SK-N-MC (cell line): ENCODE data around the gene BRCA2.

Experiments
- DNase-seq: peaks from one replicate; pipeline ENCODE4 v3.0.0-alpha.2; 2011; ENCODE audit warnings: low read depth, low spot score
- H3K27ac ChIP-seq: fragments of 200-600 bp; sonication (generic); 2 replicates; pipeline ENCODE4 v1.5.1; 2016; ENCODE audit warnings: mixed run types
- H3K36me3 ChIP-seq: fragments of 200-600 bp; sonication (generic); 2 replicates; pipeline ENCODE4 v1.6.1; 2017; ENCODE audit warnings: antibody characterized with exemption, low read length, mixed read lengths; ENCODE audit not compliant: insufficient read depth
- H3K4me3 ChIP-seq: fragments of 200-600 bp; sonication (generic); 2 replicates; pipeline ENCODE4 v1.5.1; 2016
- H3K9ac ChIP-seq: fragments of 200-600 bp; sonication (generic); 2 replicates; pipeline ENCODE4 v1.8.0; 2017; ENCODE audit warnings: mixed run types, mixed read lengths; ENCODE audit not compliant: insufficient read length
- H3K9me3 ChIP-seq: fragments of 200-600 bp; sonication (generic); 2 replicates; pipeline ENCODE4 v1.6.1; 2017; ENCODE audit warnings: low read depth, mild to moderate bottlenecking, antibody characterized with exemption, low read length, moderate library complexity, mixed read lengths
- EZH2 ChIP-seq: fragments of 200-600 bp; sonication (generic); IDR thresholded peaks from one replicate; pipeline ENCODE4 v1.6.1; 2017; ENCODE audit warnings: antibody characterized with exemption
- FOXP2 ChIP-seq: optimal IDR thresholded peaks from 2 replicates; pipeline ENCODE3; 2011; ENCODE audit warnings: mild to moderate bottlenecking, moderate library complexity; ENCODE audit not compliant: insufficient read depth; ENCODE audit errors: extremely low read length, control extremely low read depth
- POLR2AphosphoS5 ChIP-seq: IDR thresholded peaks from 2 replicates; pipeline ENCODE4 v1.6.1; 2012; ENCODE audit warnings: mild to moderate bottlenecking, low read depth, low read length, borderline replicate concordance

Gene BRCA2

DNA sequence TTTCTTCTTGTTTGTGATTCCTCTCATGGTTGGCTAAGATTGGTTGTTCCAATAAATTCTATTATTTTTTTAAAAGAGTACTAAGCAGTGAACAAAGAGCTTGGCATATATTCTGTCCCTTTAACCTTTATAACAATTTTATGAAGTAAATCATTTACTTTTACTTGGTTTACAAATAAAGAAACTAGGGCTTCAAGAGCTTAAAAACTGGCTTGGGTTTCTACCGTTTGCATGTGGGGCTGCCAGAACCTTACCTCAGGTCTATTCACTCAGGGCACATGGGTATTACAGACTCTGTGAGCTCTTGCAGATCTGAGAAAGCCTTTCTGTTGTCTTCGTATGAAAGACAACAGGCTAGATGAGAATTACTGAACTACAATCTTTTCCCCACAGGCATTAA, 99.3 kb downstream of the BRCA2 start:
- no peak overlapping the region for H3K9ac ChIP-seq
- no peaks in the 10 kb centered on the region for H3K9me3 ChIP-seq
- H3K36me3 ChIP-seq: no peaks in the 10 kb centered on the region
- H3K4me3 ChIP-seq: no peak overlapping the region
- no peak overlapping the region for H3K27ac ChIP-seq
- DNase-seq: no peak
- TF ChIP-seq EZH2: no peak
- TF ChIP-seq POLR2AphosphoS5: no peak
- no peak for TF ChIP-seq FOXP2

DNA sequence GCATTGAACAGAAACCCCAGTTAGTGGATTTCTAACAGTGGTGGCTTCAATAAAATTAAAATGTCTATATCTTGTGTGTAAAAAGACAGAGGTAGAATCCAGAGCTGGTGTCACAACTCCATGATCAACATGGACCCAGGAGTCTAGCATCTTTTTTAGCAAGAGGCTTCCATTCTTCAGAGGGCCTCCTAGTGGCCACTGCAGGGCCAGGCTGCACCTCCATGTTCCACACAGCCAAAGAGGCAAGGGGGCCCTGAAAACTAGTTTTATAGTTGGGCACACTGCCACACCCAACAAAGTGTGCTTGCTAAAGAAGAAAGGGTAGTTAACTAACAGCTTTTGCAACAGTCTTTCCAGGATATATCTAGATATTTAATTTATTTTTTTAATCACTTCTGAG, 99.7 kb downstream of the BRCA2 start:
- Histone ChIP-seq H3K9me3 (no peaks in the 10 kb centered on the region), H3K36me3 (no peaks in the 10 kb centered on the region), H3K27ac (no peak overlapping the region), H3K9ac (no peak overlapping the region), H3K4me3 (no peak overlapping the region)
- no peak for DNase-seq
- no peak for TF ChIP-seq EZH2
- no peak for TF ChIP-seq POLR2AphosphoS5
- no peak for TF ChIP-seq FOXP2

DNA sequence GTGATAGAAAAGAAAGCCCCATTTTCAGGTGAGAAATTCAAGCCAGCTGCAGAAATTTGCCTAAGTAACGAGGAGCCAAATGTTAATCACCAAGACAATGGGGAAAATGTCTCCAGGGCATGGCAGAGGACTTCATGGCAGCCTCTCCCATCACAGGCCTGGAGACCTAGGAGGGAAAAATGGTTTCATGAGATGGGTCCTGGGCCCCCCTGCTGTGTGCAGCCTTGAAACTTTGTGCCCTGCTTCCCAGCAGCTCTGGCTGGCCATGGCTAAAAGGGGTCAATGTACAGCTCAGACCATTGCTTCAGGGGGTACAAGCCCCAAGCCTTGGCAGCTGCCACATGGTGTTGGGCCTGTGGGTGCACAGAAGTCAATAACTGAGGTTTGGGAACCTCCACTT, 102.7 kb downstream of the BRCA2 start:
- no peaks in the 10 kb centered on the region for H3K36me3 ChIP-seq
- H3K27ac ChIP-seq: no peak overlapping the region
- no peak overlapping the region for H3K9ac ChIP-seq
- H3K4me3 ChIP-seq: no peak overlapping the region
- no peak for TF ChIP-seq EZH2
- TF ChIP-seq POLR2AphosphoS5: no peak
- TF ChIP-seq FOXP2: no peak
- no peaks in the 10 kb centered on the region for H3K9me3 ChIP-seq
- no peak for DNase-seq

DNA sequence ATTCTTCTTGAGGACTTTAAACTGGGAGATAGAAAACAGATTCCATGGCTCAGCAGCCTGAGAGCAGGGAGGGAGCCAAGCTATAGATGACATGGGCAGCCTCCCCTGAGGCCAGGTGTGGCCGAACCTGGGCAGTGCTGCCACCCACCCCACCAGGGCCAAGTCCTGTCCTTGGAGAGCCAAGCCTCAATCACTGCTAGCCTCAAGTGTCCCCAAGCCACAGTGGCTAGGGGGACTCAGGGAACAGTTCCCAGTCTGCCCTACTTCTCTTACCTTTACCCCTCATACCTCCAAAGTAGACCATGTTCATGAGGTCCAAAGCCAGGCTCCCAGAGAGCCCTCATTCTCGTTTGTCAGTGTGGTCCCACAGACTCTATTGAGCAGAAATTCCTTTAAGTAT, 104.6 kb downstream of the BRCA2 start:
- H3K9ac ChIP-seq: no peak overlapping the region
- no peaks in the 10 kb centered on the region for H3K9me3 ChIP-seq
- H3K27ac ChIP-seq: no peak overlapping the region
- H3K4me3 ChIP-seq: no peak overlapping the region
- DNase-seq: no peak
- no peaks in the 10 kb centered on the region for H3K36me3 ChIP-seq
- TF ChIP-seq POLR2AphosphoS5 (no peak), FOXP2 (no peak), EZH2 (no peak)

DNA sequence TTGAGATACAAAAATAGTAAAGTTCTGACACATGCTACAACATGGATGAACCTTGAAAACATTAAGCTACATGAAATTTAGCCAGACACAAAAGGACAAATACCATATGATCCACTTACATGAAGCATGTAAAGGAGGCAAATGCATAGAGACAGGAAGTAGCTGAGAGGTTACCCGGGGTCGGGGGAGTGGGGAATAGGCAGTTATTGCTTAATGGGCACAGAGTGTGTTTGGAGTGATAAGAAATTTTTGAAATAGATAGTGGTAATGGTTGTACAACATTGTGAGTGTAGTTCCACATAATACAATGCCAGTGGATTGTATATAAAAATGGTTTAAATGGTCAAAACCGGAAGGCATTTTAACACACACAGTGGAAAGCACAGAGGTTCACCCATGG, 108.3 kb downstream of the BRCA2 start:
- Histone ChIP-seq H3K9ac (no peak overlapping the region), H3K9me3 (no peaks in the 10 kb centered on the region), H3K36me3 (no peaks in the 10 kb centered on the region), H3K4me3 (no peak overlapping the region), H3K27ac (no peak overlapping the region)
- no peak for DNase-seq
- TF ChIP-seq EZH2 (no peak), POLR2AphosphoS5 (no peak), FOXP2 (no peak)

DNA sequence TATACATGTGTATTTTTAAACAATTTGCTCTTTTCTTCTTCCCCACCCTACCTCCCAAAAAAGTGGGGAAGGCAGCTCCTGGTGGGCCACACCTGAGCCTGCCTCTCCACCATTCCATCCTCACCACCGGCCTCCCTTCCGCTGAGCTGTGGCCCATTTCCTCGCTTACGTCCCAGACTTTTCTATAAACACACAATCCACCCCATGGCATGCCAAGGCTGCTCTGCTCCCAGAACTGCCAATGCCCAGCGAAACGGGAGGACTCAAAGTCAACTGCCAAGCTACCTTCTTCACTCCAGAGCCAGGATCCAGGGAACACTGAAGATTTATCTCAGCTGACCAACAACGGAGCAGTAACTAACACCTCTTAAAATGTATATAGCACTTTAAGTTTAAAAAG, 109.8 kb downstream of the BRCA2 start:
- no peak overlapping the region for H3K4me3 ChIP-seq
- no peak overlapping the region for H3K27ac ChIP-seq
- H3K9ac ChIP-seq: no peak overlapping the region
- TF ChIP-seq EZH2 (no peak), FOXP2 (no peak), POLR2AphosphoS5 (no peak)
- H3K9me3 ChIP-seq: no peaks in the 10 kb centered on the region
- no peak for DNase-seq
- peaks cover 4% of the 10 kb centered on the region; the same call in 1 of the 2 replicates for H3K36me3 ChIP-seq

DNA sequence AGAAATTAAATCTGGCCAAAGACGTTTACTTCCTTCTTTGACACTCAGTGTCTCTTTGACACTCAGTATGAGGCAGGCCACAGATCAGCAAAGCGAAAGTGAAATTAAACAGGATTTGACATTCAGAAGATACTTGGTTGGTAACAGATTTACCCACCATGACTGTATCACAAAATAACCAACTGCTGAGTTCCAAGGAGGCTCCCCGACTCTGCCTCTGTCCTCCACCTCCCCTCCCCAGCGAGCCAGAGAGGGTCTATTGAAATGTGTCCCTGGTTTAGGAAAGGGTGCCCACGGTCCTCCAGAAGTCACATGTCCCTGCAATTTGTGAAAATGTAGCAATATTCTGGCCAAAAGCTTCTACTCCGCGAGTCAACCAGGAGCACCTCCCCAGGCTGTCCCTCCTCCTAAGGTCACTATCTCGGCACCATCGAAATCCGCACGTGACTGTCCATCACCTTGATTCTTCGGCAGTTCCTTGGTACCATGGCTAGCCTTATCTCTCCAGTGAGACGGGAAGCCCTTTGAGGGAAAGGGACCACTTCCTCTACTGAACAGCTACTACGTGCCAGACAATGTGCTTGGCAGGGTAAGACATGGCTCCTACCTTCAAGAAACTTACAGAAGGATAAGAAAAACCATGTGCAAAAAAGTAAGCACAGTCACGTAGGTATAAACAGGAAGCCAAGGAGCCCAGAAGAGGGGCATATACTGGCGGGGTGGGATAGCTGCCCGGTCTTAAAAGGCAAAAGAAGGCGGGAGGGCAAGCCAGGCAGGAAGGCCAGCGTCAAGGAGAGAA, 111.1 kb downstream of the BRCA2 start:
- TF ChIP-seq POLR2AphosphoS5 (no peak), EZH2 (no peak), FOXP2 (no peak)
- Histone ChIP-seq H3K4me3 (no peak overlapping the region), H3K9me3 (no peaks in the 10 kb centered on the region), H3K9ac (no peak overlapping the region), H3K36me3 (peaks cover 4% of the 10 kb centered on the region; the same call in 1 of the 2 replicates), H3K27ac (no peak overlapping the region)
- no peak for DNase-seq

DNA sequence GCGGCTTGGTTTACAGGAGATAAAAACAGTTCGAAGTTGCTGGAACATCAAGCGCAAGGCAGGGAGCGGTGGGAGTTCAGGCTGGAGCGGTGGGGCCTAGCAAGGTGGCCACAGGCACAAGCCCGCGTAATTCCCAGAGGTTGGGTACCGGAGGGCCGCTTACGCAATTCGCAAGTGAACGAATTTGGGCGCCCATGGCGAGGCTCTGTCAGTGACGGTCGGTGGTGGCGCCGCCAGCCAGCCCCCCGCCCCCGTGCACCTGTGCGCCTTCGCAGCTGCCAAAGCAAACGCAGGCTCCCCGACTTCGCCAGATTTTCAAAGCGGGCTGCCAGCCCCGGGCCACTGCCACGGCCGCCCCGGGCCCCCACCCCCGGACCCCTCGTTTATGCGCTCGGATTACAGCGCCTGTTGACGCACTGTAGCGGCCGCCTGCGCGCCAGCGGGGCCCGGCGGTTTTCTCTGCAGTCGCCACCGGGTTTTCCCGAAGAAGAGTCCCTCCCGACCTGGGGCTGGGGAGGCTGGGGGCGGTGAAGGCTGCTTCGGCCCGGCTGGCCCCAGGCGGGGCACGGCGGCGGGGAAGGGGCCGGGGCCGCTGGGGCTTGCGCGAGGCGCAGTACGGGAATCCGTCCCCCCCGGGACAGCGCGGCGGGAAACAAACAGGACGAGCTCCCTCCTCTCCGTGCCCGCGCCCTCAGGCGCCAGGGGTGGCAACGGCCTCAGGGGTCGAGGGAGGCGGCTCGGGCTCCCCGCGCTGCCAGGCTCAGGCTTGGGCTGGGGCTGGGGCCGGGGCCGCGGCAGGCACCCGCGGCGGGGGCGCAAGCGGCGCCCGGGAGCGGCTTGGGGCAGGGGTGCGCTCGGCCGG, 111.9 kb downstream of the BRCA2 start:
- no peak overlapping the region for H3K9ac ChIP-seq
- H3K9me3 ChIP-seq: no peaks in the 10 kb centered on the region
- DNase-seq: no peak
- no peak overlapping the region for H3K27ac ChIP-seq
- TF ChIP-seq FOXP2 (no peak), EZH2 (no peak), POLR2AphosphoS5 (no peak)
- H3K4me3 ChIP-seq: no peak overlapping the region
- H3K36me3 ChIP-seq: peaks cover 4% of the 10 kb centered on the region; the same call in 1 of the 2 replicates
